GM12891 (cell line): ENCODE data around the gene TMEM50A.
"Not testable (repeated sequence)": the region's sequence is repeated elsewhere in the genome, so short reads cannot be mapped to it uniquely, and the experiment has no call there.

Experiments
- POLR2A ChIP-seq: IDR thresholded peaks from 2 replicates; pipeline ENCODE4 v1.6.1; 2011; ENCODE audit warnings: low read depth, low read length, control low read depth
- POLR2AphosphoS5 ChIP-seq: IDR thresholded peaks from 2 replicates; pipeline ENCODE4 v1.6.1; 2011; ENCODE audit warnings: low read depth, low read length, control low read depth
- POU2F2 ChIP-seq: IDR thresholded peaks from 2 replicates; pipeline ENCODE4 v1.6.1; 2011; ENCODE audit warnings: low read depth, mild to moderate bottlenecking, control low read depth, low read length, moderate library complexity
- TAF1 ChIP-seq: IDR thresholded peaks from 2 replicates; pipeline ENCODE4 v1.6.1; 2011; ENCODE audit warnings: low read depth, low read length, control low read depth

DNA sequence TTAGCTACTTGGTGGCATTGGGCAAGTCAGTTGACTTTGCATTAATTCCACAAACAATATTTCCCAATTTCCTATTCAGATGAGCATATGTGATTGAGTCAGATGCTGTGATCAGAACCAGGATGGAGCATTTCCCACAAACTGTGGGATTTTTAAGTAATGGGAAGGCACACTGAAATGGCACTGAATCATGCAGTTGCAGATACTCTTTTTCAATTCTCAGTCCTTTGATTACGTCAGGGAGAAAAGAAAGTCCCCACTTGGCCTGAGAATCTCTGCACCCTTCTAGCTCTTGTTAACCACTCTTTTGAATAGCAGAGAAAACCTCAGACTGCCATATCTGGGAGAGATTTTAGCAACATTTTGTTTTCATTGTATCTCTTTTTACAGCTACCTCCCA is 29.0 kb upstream of the TMEM50A start:
- not testable (repeated sequence) for TF ChIP-seq POLR2A, POLR2AphosphoS5, TAF1, POU2F2
